ENCODE results near the gene NFAT5. TPM values are rescaled to one million over a fixed set of nuclear protein-coding genes. Genes with fewer than 3 reads are reported as not detected.

Gene NFAT5
- total and polyA plus RNA-seq, 2 donors (not counting 3 experiments of a cell fraction or from before 2014, with no cell fraction given), result 17.2 to 49.5 TPM

DNA sequence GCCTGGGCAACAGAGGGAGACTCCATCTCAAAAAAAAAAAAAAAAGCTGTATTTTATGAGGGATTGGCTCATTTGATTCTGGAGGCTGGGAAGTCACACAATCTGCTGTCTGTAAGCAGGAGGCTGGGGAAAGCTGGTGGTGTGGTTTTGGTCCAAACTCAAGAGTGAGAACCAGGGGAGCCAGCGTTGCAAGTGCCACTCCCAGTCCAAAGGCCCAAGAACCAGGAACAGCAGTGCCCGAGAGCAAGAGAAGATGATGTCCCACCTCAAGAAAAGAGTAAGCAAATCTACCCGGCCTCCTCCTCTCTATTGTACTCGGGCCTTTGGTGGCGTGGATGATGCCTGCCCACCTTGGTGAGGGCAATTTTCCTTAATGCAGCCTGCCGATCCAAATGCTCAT, 166.3 kb downstream of the NFAT5 start:
- FAIRE-seq (no peak), DNase-seq (ENCODE audit: low read depth, low spot score) (no peak)

More for the DNA sequence above, 166.3 kb downstream of the NFAT5 start:
- Histone ChIP-seq H2AFZ (ENCODE audit: low read depth, low read length) (no peak overlapping the region), H3K79me2 (ENCODE audit: control insufficient read depth, insufficient read depth, low read length) (peaks cover 3% of the 10 kb centered on the region), H3K27me3 (ENCODE audit: control insufficient read depth in 2 of 2, insufficient read depth in 2 of 2, low read length in 2 of 2) (no peaks in the 10 kb centered on the region), H3K27ac (ENCODE audit: insufficient read depth, low read depth, low read length) (no peak overlapping the region), H3K9me1 (replicated peaks; ENCODE audit: control insufficient read depth, extremely low read depth, insufficient read depth, low read length) (no peaks in the 10 kb centered on the region), H3K4me3 (replicated peaks in 1 of 3; ENCODE audit: insufficient read depth in 1 of 3, low read depth in 1 of 3, low read length in 3 of 3) (no peak overlapping the region), H3K4me1 (ENCODE audit: control insufficient read depth, extremely low read depth, insufficient read depth, low read length) (peaks cover 10% of the 10 kb centered on the region), H3K9me3 (replicated peaks; ENCODE audit: control insufficient read depth, insufficient read depth, low read length) (no peaks in the 10 kb centered on the region), H3K4me2 (ENCODE audit: insufficient read depth, low read length) (no peak overlapping the region), H3K9ac (replicated peaks; ENCODE audit: extremely low read depth, insufficient read depth, low read length) (no peak overlapping the region), H3K36me3 (ENCODE audit: control insufficient read depth in 2 of 2, extremely low read depth in 1 of 2, insufficient read depth in 2 of 2, low read length in 2 of 2) (no peaks in the 10 kb centered on the region), H4K20me1 (replicated peaks; ENCODE audit: control insufficient read depth, extremely low read depth, insufficient read depth, low read length) (no peaks in the 10 kb centered on the region)
- CTCF ChIA-PET, result no interaction called here
- POLR2A ChIA-PET, result no interaction called here
- no TSS peak for BruUV-seq (replicated peaks)
- TF ChIP-seq JUN (IDR thresholded peaks at IDR 0.05; ENCODE audit: borderline replicate concordance, insufficient read depth, insufficient read length, low read depth), result no peak
- TF ChIP-seq MAX (IDR thresholded peaks at IDR 0.05; ENCODE audit: insufficient read depth, insufficient read length), result no peak
- no peak for TF ChIP-seq POLR2AphosphoS5 (IDR thresholded peaks at IDR 0.05; ENCODE audit: insufficient read depth, low read depth, low read length)
- TF ChIP-seq MYC (IDR thresholded peaks at IDR 0.05; ENCODE audit: low read depth, low read length), result no peak
- TF ChIP-seq FOS (IDR thresholded peaks at IDR 0.05; ENCODE audit: borderline replicate concordance, insufficient read depth, low read length), result no peak
- no peak for TF ChIP-seq GATA2 (IDR thresholded peaks at IDR 0.05; ENCODE audit: insufficient read depth, insufficient read length, low read depth, low read length)
- TF ChIP-seq EZH2 (IDR thresholded peaks at IDR 0.05; ENCODE audit: borderline replicate concordance, low read depth, low read length, severe bottlenecking), result no peak
- TF ChIP-seq CTCF (IDR thresholded peaks at IDR 0.05; ENCODE audit: extremely low read depth in 1 of 2, insufficient read depth in 1 of 2, low read depth in 1 of 2, low read length in 2 of 2), result no peak
- dilution Hi-C loops (cut with MboI; ENCODE audit: extremely low pct_ligation_motif_present, low sequenced_read_pairs) (no loop called here), intact Hi-C loops (cut with micrococcal nuclease) (no loop called here)

Measured in endothelial cell of umbilical vein (primary cell).